Activated T-cell treated with anti-CD3 and anti-CD28 coated beads for 48 hours (primary cell): ENCODE data around the gene HHAT.

ENCODE experiments used
- DNase-seq: peaks from one replicate; pipeline ENCODE4 v3.0.0-alpha.2; 2020; ENCODE audit warnings: low read depth

The HHAT gene

DNA sequence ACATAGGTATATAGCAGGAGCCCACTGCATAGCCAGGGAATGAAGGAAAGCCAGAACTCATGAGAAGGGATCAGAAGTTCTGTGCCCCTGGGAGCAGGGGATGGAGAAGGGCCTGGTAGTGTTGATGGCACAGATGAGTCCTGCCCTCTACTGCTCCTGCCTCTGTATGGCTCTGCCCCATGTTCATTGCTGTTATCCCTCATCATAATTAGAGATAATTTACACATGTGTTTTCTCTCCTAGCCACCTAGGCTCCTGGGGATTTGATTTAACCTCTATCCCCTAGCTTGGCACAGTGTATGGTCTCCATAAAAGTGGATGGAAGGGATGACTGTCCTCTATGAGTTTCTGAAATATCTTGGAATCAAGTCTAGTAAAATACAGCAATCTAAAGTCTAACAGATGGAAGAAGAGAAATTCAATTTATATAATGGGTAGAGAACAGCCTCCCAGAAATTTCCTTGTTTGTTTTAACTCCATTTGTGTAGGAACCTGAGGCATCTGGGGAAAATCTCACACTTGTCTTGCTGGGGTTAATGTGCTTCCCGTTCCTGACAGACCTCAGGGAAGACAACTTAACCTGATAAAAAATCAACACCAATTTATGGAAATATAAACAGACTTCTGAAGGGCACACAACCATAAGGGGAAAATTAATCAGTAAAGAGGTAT is 393.8 kb downstream of the HHAT start:
- no peak for DNase-seq

- no peak for DNase-seq
These were observed 394.9 kb downstream of the HHAT start for GRCh38 chr1:210723646-210724045.

GRCh38 chr1:210724768-210725167 is 396.1 kb downstream of the HHAT start:
- DNase-seq = no peak
